Osteocyte (in vitro differentiated cells): ENCODE measurements around the gene PDGFA. TPM values are rescaled to one million over a fixed set of nuclear protein-coding genes. Genes with fewer than 3 reads are reported as not detected.

Source experiments
- DNase-seq: peaks from one replicate; pipeline ENCODE4 v3.0.0; 2021; ENCODE audit warnings: mixed read lengths; ENCODE audit not compliant: unreplicated experiment; ENCODE audit errors: extremely low spot score
- H3K27ac Mint-ChIP-seq: one replicate; pipeline ENCODE4 v1.8.0; 2021; ENCODE audit warnings: mild to moderate bottlenecking, mixed read lengths; ENCODE audit not compliant: unreplicated experiment
- H3K27me3 Mint-ChIP-seq: one replicate; pipeline ENCODE4 v1.8.0; 2021; ENCODE audit warnings: mixed read lengths; ENCODE audit not compliant: unreplicated experiment
- H3K36me3 Mint-ChIP-seq: one replicate; pipeline ENCODE4 v1.8.0; 2021; ENCODE audit warnings: mixed read lengths; ENCODE audit not compliant: unreplicated experiment
- H3K4me1 Mint-ChIP-seq: one replicate; pipeline ENCODE4 v1.8.0; 2021; ENCODE audit warnings: mixed read lengths; ENCODE audit not compliant: unreplicated experiment
- H3K4me3 Mint-ChIP-seq: one replicate; pipeline ENCODE4 v1.8.0; 2021; ENCODE audit warnings: mild to moderate bottlenecking, moderate library complexity, mixed read lengths; ENCODE audit not compliant: unreplicated experiment
- H3K9me3 Mint-ChIP-seq: one replicate; pipeline ENCODE4 v1.8.0; 2021; ENCODE audit warnings: mixed read lengths; ENCODE audit not compliant: unreplicated experiment
- total RNA-seq: library from RNA; stranded (reverse); gene quantifications from 2 replicates; pipeline ENCODE4 v1.2.1, GENCODE V29; 2021
- TF ChIP-seq, protein P1 (sequence below): fragments of 200-600 bp; sonication (generic); IDR thresholded peaks from 2 replicates; pipeline ENCODE4 v1.5.0; 2021; ENCODE audit warnings: antibody characterized with exemption, mild to moderate bottlenecking, moderate library complexity

PDGFA gene
- total RNA-seq, 1 donor from 2014 or later, result 93.6 TPM

DNA sequence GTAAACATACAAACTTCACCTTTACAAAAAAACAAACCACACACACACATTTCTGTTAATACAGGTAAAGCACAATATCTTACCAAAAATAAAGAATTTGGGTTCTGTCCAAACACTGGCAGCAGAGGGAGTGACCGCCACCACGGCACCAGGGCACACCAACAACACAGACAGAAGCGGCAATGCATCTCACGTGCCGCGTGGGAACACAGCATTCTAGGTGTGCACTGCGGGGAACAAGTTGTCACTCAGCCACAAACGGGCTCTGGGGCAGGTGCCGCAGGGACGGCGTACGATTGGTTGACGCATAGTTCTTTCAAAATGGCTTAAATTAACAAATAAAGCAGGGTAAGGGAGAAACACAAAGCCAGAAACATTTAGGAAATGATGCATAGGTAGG, 22.3 kb downstream of the PDGFA start:
- Mint-ChIP-seq H3K4me3 (no peak overlapping the region), H3K9me3 (no peaks in the 10 kb centered on the region), H3K36me3 (peaks cover 39% of the 10 kb centered on the region), H3K4me1 (no peaks in the 10 kb centered on the region), H3K27me3 (no peaks in the 10 kb centered on the region), H3K27ac (no peak overlapping the region)
- DNase-seq, result no peak
- TF ChIP-seq, protein P1, sequence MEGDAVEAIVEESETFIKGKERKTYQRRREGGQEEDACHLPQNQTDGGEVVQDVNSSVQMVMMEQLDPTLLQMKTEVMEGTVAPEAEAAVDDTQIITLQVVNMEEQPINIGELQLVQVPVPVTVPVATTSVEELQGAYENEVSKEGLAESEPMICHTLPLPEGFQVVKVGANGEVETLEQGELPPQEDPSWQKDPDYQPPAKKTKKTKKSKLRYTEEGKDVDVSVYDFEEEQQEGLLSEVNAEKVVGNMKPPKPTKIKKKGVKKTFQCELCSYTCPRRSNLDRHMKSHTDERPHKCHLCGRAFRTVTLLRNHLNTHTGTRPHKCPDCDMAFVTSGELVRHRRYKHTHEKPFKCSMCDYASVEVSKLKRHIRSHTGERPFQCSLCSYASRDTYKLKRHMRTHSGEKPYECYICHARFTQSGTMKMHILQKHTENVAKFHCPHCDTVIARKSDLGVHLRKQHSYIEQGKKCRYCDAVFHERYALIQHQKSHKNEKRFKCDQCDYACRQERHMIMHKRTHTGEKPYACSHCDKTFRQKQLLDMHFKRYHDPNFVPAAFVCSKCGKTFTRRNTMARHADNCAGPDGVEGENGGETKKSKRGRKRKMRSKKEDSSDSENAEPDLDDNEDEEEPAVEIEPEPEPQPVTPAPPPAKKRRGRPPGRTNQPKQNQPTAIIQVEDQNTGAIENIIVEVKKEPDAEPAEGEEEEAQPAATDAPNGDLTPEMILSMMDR, result no peak

- Mint-ChIP-seq H3K27me3 (no peaks in the 10 kb centered on the region), H3K4me1 (peaks cover 1% of the 10 kb centered on the region), H3K9me3 (no peaks in the 10 kb centered on the region), H3K4me3 (no peak overlapping the region), H3K27ac (no peak overlapping the region), H3K36me3 (peaks cover 39% of the 10 kb centered on the region)
- TF ChIP-seq, protein P1, result no peak
- DNase-seq, result no peak
Observed at GRCh38 chr7:496528-497295, 22.9 kb downstream of the PDGFA start.

DNA sequence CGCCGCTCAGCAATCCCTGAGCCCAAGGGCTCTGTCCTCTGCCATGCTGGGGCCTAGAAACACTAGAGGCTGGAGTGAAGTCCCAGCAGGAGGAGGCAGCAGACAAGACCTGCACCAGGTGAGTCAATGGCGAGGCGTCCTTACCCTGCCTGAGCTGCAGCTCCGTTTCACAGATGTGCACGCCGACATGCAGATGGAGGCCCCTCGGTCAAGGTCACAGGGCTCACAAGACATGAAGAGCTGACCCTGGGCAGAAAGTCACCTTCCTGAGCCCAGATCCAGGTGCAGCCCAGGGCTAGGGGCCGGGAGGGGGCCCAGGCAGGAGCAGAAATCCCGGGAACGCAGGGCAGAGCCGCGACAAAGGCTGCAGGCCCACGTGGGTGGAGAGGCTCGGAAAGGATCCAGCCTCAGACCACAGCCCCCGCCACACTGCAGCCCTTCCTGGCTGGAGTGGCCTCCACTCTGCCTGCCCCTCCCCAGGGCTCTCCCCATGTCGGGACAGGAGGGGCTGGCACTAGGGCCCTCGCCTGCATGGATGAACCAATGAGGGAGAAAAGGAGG, 23.8 kb downstream of the PDGFA start:
- Mint-ChIP-seq H3K9me3 (no peaks in the 10 kb centered on the region), H3K4me1 (peaks cover 7% of the 10 kb centered on the region), H3K4me3 (no peak overlapping the region), H3K27ac (no peak overlapping the region), H3K36me3 (peaks cover 34% of the 10 kb centered on the region), H3K27me3 (no peaks in the 10 kb centered on the region)
- DNase-seq, result no peak
- TF ChIP-seq, protein P1, result no peak

DNA sequence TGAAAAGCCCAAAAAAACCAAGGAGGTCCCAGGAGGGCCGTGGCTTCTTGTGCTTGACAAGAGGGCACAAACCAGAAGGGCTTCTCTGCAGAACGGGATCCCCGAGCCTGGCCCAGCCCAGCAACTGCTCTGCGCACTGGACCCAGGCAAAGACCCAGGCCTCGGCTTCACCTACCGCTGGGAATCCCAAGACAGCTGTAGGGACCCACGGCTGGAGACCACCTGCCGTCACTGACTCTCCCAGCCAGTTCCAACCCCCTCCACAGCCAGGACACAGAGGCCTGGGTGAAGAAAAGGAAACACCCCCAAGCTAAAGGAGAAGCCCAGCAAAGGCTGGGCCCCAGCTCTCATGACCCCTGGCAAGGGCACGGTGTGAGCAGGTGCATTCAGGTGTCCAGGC, 24.3 kb downstream of the PDGFA start:
- Mint-ChIP-seq H3K9me3 (no peaks in the 10 kb centered on the region), H3K36me3 (peaks cover 34% of the 10 kb centered on the region), H3K4me3 (no peak overlapping the region), H3K27ac (no peak overlapping the region), H3K4me1 (peaks cover 9% of the 10 kb centered on the region), H3K27me3 (no peaks in the 10 kb centered on the region)
- TF ChIP-seq, protein P1, result no peak
- DNase-seq, result no peak

DNA sequence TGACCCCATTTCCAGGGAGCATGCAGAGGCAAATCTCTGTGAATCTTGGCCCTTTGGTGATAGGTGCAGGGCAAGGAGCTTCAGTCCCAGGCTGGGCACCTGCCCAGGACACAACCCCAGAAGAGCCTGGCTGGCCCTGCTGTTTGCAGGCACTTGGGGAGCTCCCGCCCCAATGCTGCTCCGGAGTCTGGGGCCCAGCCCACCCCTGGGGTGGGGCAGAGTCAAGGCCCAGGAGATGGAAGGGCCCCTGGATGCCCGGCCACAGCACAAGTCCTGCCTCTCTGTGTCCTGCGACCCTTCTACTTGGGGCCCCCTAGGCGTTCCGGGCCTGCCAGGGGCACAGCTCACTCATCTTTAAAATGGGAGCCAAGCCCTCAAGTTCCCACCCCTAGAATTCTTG, 24.7 kb downstream of the PDGFA start:
- peaks cover 13% of the 10 kb centered on the region for H3K4me1 Mint-ChIP-seq
- H3K4me3 Mint-ChIP-seq, result no peak overlapping the region
- no peak for DNase-seq
- peaks cover 30% of the 10 kb centered on the region for H3K36me3 Mint-ChIP-seq
- H3K9me3 Mint-ChIP-seq, result no peaks in the 10 kb centered on the region
- no peak overlapping the region for H3K27ac Mint-ChIP-seq
- TF ChIP-seq, protein P1, result no peak
- H3K27me3 Mint-ChIP-seq, result no peaks in the 10 kb centered on the region
